HepG2 (cell line): ENCODE results near the gene C21orf58. TPM values are rescaled to one million over a fixed set of nuclear protein-coding genes. Genes with fewer than 3 reads are reported as not detected.
A peak's percentile ranks its signal among the peaks of the same experiment; 100 is the strongest.

ENCODE experiments used
- ATAC-seq: fragments of 200-7000 bp; cut with Tn5 transposase; 3 replicates; pipeline ENCODE4 v1.9.1; 2020; ENCODE audit warnings: mild to moderate bottlenecking, moderate library complexity
- BruUV-seq: library from RNA; stranded (reverse); fragments of 400-500 nt; replicated peaks from 2 replicates; lab custom pipeline; 2021; lab: Mats Ljungman, UMichigan
- CTCF ChIA-PET: fragments of 300-600 bp; formaldehyde crosslinking; extraction: SDS; loops from one replicate; lab custom pipeline; 2021; ENCODE audit warnings: low total read pairs, inconsistent platforms, low intra/inter-chr PET ratio; lab: Yijun Ruan, JAX
- POLR2A ChIA-PET: fragments of 350-600 bp; sonication (Branson Sonifier 250); formaldehyde crosslinking; loops from one replicate; lab custom pipeline; 2020; ENCODE audit warnings: antibody characterized with exemption, inconsistent platforms; lab: Yijun Ruan, JAX
- DNase-seq: peaks from one replicate; pipeline ENCODE4 v3.0.0-alpha.2; 2015; ENCODE audit warnings: low spot score
- FAIRE-seq: peaks from 3 replicates; lab custom pipeline; 2011; peaks lifted over from hg19 to GRCh38; lab: Jason Lieb, UNC
- H2AFZ ChIP-seq: one replicate; pipeline ENCODE4 v1.6.1; 2011; ENCODE audit warnings: low read length, inconsistent platforms
- H3K27ac ChIP-seq: fragments of 300-600 bp; 3 replicates; pipeline ENCODE4 v1.8.0; 2011; ENCODE audit warnings: mixed run types, mild to moderate bottlenecking, mixed read lengths, low read length, inconsistent platforms; ENCODE audit not compliant: insufficient read depth; ENCODE audit errors: extremely low read length
- H3K27me3 ChIP-seq, 2 experiments: fragments of 200-600 bp in 1 of 2; 2 replicates in 1 of 2; 3 replicates in 1 of 2; pipeline versions ENCODE4 v1.6.0 to v1.8.0; 2011; ENCODE audit warnings: low read length in 2 of 2, mild to moderate bottlenecking in 2 of 2, moderate library complexity in 2 of 2, inconsistent platforms in 1 of 2; ENCODE audit not compliant: insufficient read depth in 2 of 2, control insufficient read depth in 1 of 2
- H3K36me3 ChIP-seq, 2 experiments: fragments of 200-600 bp in 1 of 2; replicated peaks in 1 of 2; 2 replicates in 1 of 2; 3 replicates in 1 of 2; pipeline versions ENCODE4 v1.5.1 to v1.8.0; 2011; ENCODE audit warnings: low read length in 2 of 2, inconsistent platforms in 1 of 2; ENCODE audit not compliant: insufficient read depth in 2 of 2, control insufficient read depth in 1 of 2
- H3K4me1 ChIP-seq: 2 replicates; pipeline ENCODE4 v1.5.1; 2012; ENCODE audit warnings: low read length, inconsistent platforms; ENCODE audit not compliant: insufficient read depth
- H3K4me2 ChIP-seq: 2 replicates; pipeline ENCODE4 v1.6.0; 2011; ENCODE audit warnings: low read depth, low read length, inconsistent platforms
- H3K4me3 ChIP-seq, 3 experiments: fragments of 200-600 bp in 1 of 3; sonication (generic), shearing (Covaris generic) in 1 of 3; replicated peaks in 1 of 3; 2 replicates each; pipeline ENCODE4 v1.5.1; 2011 to 2016; ENCODE audit warnings: low read length in 3 of 3, inconsistent platforms in 2 of 3, low read depth in 2 of 3, mild to moderate bottlenecking in 2 of 3, control low read depth in 1 of 3, mixed read lengths in 1 of 3; ENCODE audit not compliant: insufficient read depth in 1 of 3
- H3K79me2 ChIP-seq: one replicate; pipeline ENCODE4 v1.6.1; 2011; ENCODE audit warnings: low read length, inconsistent platforms; ENCODE audit not compliant: insufficient read depth
- H3K9ac ChIP-seq: 2 replicates; pipeline ENCODE4 v1.6.0; 2011; ENCODE audit warnings: mild to moderate bottlenecking, low read depth, low read length, inconsistent platforms; ENCODE audit not compliant: insufficient read depth
- H3K9me3 ChIP-seq: 2 replicates; pipeline ENCODE4 v1.5.1; 2012; ENCODE audit warnings: mild to moderate bottlenecking, low read length
- H4K20me1 ChIP-seq: 2 replicates; pipeline ENCODE4 v1.6.0; 2011; ENCODE audit warnings: inconsistent platforms, mild to moderate bottlenecking, low read length, moderate library complexity; ENCODE audit not compliant: insufficient read depth
- CENPT ChIP-seq: sonication (generic); formaldehyde crosslinking; IDR thresholded peaks from 2 replicates; pipeline ENCODE4 v1.8.0; 2022; ENCODE audit warnings: low read depth, mild to moderate bottlenecking, moderate library complexity, missing genetic modification reagents
- CSRNP1 ChIP-seq: sonication (generic); formaldehyde crosslinking; IDR thresholded peaks from 2 replicates; pipeline ENCODE4 v1.8.1; 2023; ENCODE audit warnings: mild to moderate bottlenecking, missing genetic modification reagents
- KDM4B ChIP-seq: sonication (generic); formaldehyde crosslinking; IDR thresholded peaks from 2 replicates; pipeline ENCODE4 v1.4.0; 2020; ENCODE audit warnings: missing genetic modification reagents
- ZNF256 ChIP-seq: sonication (generic); formaldehyde crosslinking; conservative IDR thresholded peaks from 2 replicates; pipeline ENCODE4 v1.4.0; 2020; ENCODE audit warnings: missing genetic modification reagents
- ZNF326 ChIP-seq: sonication (generic); formaldehyde crosslinking; IDR thresholded peaks from 2 replicates; pipeline ENCODE4 v1.4.0; 2020; ENCODE audit warnings: missing genetic modification reagents, borderline replicate concordance
- ZNF431 ChIP-seq: sonication (generic); formaldehyde crosslinking; IDR thresholded peaks from 2 replicates; pipeline ENCODE4 v1.9.0; 2022; ENCODE audit warnings: missing genetic modification reagents, low read depth, mild to moderate bottlenecking, borderline replicate concordance
- ZNF446 ChIP-seq: sonication (generic); formaldehyde crosslinking; IDR thresholded peaks from 2 replicates; pipeline ENCODE4 v1.5.0; 2020; ENCODE audit warnings: mild to moderate bottlenecking, missing genetic modification reagents
- ZNF670 ChIP-seq: sonication (generic); formaldehyde crosslinking; IDR thresholded peaks from 2 replicates; pipeline ENCODE4 v1.8.0; 2022; ENCODE audit warnings: mild to moderate bottlenecking, missing genetic modification reagents, borderline replicate concordance
- ZNF7 ChIP-seq: IDR thresholded peaks from 2 replicates; pipeline ENCODE4 v1.6.1; 2016; ENCODE audit warnings: missing biosample characterization, missing genetic modification reagents
- ZSCAN12 ChIP-seq: sonication (generic); formaldehyde crosslinking; IDR thresholded peaks from 2 replicates; pipeline ENCODE4 v1.9.0; 2021; ENCODE audit warnings: mild to moderate bottlenecking, missing genetic modification reagents
- ZSCAN5A ChIP-seq: sonication (generic); formaldehyde crosslinking; IDR thresholded peaks from 2 replicates; pipeline ENCODE4 v1.8.0; 2022; ENCODE audit warnings: mild to moderate bottlenecking, missing genetic modification reagents, borderline replicate concordance
- WGBS: methylation state at CpG from one replicate; pipeline ENCODE4 v1.1.6; 2017; ENCODE audit warnings: low lambda C conversion rate; 5-methylcytosine and 5-hydroxymethylcytosine counted together
- in situ Hi-C: cut with HindIII; loops from 2 replicates; pipeline ENCODE4 v1.10.0; 2017; ENCODE audit warnings: low pct_unique_long_range_greater_than_20kb; ENCODE audit not compliant: extremely low pct_ligation_motif_present
- intact Hi-C: fragments of 100-400 bp; cut with micrococcal nuclease; formaldehyde crosslinking; loops from one replicate; pipeline ENCODE4 v1.10.0; 2022; ENCODE audit not compliant: unreplicated experiment
- polyA plus RNA-seq, 8 experiments: library from polyadenylated mRNA; depleted of rRNA in 3 of 8; stranded (reverse) in 7 of 8; unstranded in 1 of 8; fragments of >200 nt; fragmentation: Illumina TruSeq in 4 of 8; extraction: Trizol in 4 of 8; gene quantifications; 2 replicates each; pipeline versions ENCODE4 v1.2.1 to v1.2.3, GENCODE V29; 2011 to 2016; ENCODE audit warnings: low read depth in 4 of 8, missing spikeins in 1 of 8, mixed read lengths in 1 of 8; ENCODE audit not compliant: insufficient read depth in 1 of 8
- total RNA-seq, 5 experiments: library from RNA; depleted of rRNA; stranded (reverse); fragments of >200 nt; fragmentation: Illumina TruSeq; extraction: Trizol; gene quantifications; 2 replicates each; pipeline ENCODE4 v1.2.3, GENCODE V29; 2016; ENCODE audit warnings: low read depth in 1 of 5

Gene C21orf58
- total and polyA plus RNA-seq, 2 of the 13 experiments (the other 11 are each of a cell fraction or from before 2014, with no cell fraction given), result 3.5 to 6.8 TPM

- peaks cover 8% of the 10 kb centered on the region; the same call in 1 of the 2 replicates for H4K20me1 ChIP-seq
- intact Hi-C loops, result loop anchor here (10.0 kb wide), 1 partner anchor 60 kb away; the partner anchor contains the start of gene LSS
- POLR2A ChIA-PET, result interaction anchor here (1.6 kb wide), 1 partner anchor 11 kb away, joined by 5 read pairs; no protein-coding TSS in a partner anchor
- 89% methylated on average over 1 of the region's 1 CpG for WGBS
- peaks cover 62% of the 10 kb centered on the region for H3K4me1 ChIP-seq
- H3K79me2 ChIP-seq, result peaks cover 46% of the 10 kb centered on the region
- FAIRE-seq (no peak), DNase-seq (no peak), ATAC-seq (no peak)
- no peaks in the 10 kb centered on the region for H3K9me3 ChIP-seq
- in situ Hi-C loops, result loop anchor here (5.0 to 10.0 kb wide), 2 partner anchors 38 to 310 kb away; partner anchors contain the start of genes C21orf58 and PCNT
- no peak overlapping the region for H2AFZ ChIP-seq
- peak overlapping the region; percentile 78 for H3K4me2 ChIP-seq
- H3K4me3 ChIP-seq, result peak overlapping the region; percentile 2 to 98 (median 84); a peak in 5 of 6 replicates
- no peak for TF ChIP-seq ZNF326 (CRISPR knock-in tag)
- TF ChIP-seq CENPT (CRISPR knock-in tag), result no peak
- no peak for TF ChIP-seq ZNF446 (CRISPR knock-in tag)
- no peak for TF ChIP-seq KDM4B (CRISPR knock-in tag)
- TF ChIP-seq ZSCAN12 (CRISPR knock-in tag), result no peak
- TF ChIP-seq ZNF670, result no peak
- no peak for TF ChIP-seq ZNF7 (CRISPR knock-in tag)
- no peak for TF ChIP-seq ZSCAN5A
- no peak for TF ChIP-seq ZNF431 (CRISPR knock-in tag)
- no peak for TF ChIP-seq ZNF256
- no peak for TF ChIP-seq CSRNP1 (CRISPR knock-in tag)
- no TSS peak for BruUV-seq
- H3K36me3 ChIP-seq, result peaks cover 2 to 18% of the 10 kb centered on the region in 2 experiments
- peak overlapping the region; percentile 92; the same call in 1 of the 2 replicates for H3K9ac ChIP-seq
- CTCF ChIA-PET, result no interaction called here
- H3K27ac ChIP-seq, result peak overlapping the region; percentile 95
- no peaks in the 10 kb centered on the region; a peak in 1 of 5 replicates for H3K27me3 ChIP-seq
These were observed 38.9 kb downstream of the C21orf58 start for GRCh38 chr21:46284733-46285132.
